H1 (cell line): Measurements from ENCODE around the gene NBEA. TPM values are rescaled to one million over a fixed set of nuclear protein-coding genes. Genes with fewer than 3 reads are reported as not detected.

Experiments used
- CTCF ChIA-PET: fragments of 300-600 bp; sonication (Branson Sonifier 250); formaldehyde crosslinking; loops from one replicate; lab custom pipeline; 2021; ENCODE audit not compliant: partially characterized antibody; lab: Charles Lee
- POLR2A ChIA-PET: fragments of 300-600 bp; sonication (Branson Sonifier 250); formaldehyde crosslinking; loops from one replicate; lab custom pipeline; 2021; ENCODE audit warnings: inconsistent platforms; ENCODE audit not compliant: partially characterized antibody; lab: Charles Lee
- DNase-seq, 2 experiments: peaks; one replicate each; pipeline versions ENCODE4 v3.0.0 to v3.0.0-alpha.2; 2010 to 2022; ENCODE audit warnings: low spot score in 2 of 2, low read depth in 1 of 2, mixed read lengths in 1 of 2
- FAIRE-seq: peaks from 2 replicates; lab custom pipeline; 2011; peaks lifted over from hg19 to GRCh38; lab: Jason Lieb, UNC
- H2AFZ ChIP-seq: 2 replicates; pipeline ENCODE4 v1.8.1; 2012; ENCODE audit warnings: low read length, inconsistent platforms
- H2AK5ac ChIP-seq: 2 replicates; pipeline ENCODE4 v1.6.1; 2013; ENCODE audit warnings: low read depth, low read length
- H2BK120ac ChIP-seq: replicated peaks from 2 replicates; pipeline ENCODE3; 2013; ENCODE audit warnings: low read depth, low read length, inconsistent platforms
- H2BK12ac ChIP-seq: 2 replicates; pipeline ENCODE4 v1.6.1; 2013; ENCODE audit warnings: low read depth, low read length
- H2BK15ac ChIP-seq: 2 replicates; pipeline ENCODE4 v1.6.1; 2013; ENCODE audit warnings: low read length
- H2BK20ac ChIP-seq: 2 replicates; pipeline ENCODE4 v1.6.1; 2013; ENCODE audit warnings: low read length
- H2BK5ac ChIP-seq: 2 replicates; pipeline ENCODE4 v1.6.1; 2013; ENCODE audit warnings: low read depth, low read length
- H3K14ac ChIP-seq: 2 replicates; pipeline ENCODE4 v1.6.1; 2013; ENCODE audit warnings: inconsistent platforms; ENCODE audit not compliant: insufficient read length
- H3K18ac ChIP-seq: 2 replicates; pipeline ENCODE4 v1.6.1; 2013; ENCODE audit warnings: low read length; ENCODE audit errors: extremely low read depth
- H3K23ac ChIP-seq: 2 replicates; pipeline ENCODE4 v1.6.1; 2013; ENCODE audit warnings: inconsistent platforms; ENCODE audit not compliant: insufficient read length
- H3K23me2 ChIP-seq: 2 replicates; pipeline ENCODE4 v1.6.1; 2013; ENCODE audit warnings: low read depth, low read length
- H3K27ac ChIP-seq: 2 replicates; pipeline ENCODE4 v1.6.1; 2011; ENCODE audit warnings: low read depth, low read length, inconsistent platforms
- H3K27me3 ChIP-seq, 4 experiments: replicated peaks in 1 of 4; 1 replicate in 1 of 4; 2 replicates in 3 of 4; pipeline versions ENCODE4 v1.6.1 to v1.8.1; 2011 to 2013; ENCODE audit warnings: low read length in 3 of 4, mild to moderate bottlenecking in 3 of 4, inconsistent platforms in 2 of 4, mixed read lengths in 2 of 4, moderate library complexity in 1 of 4; ENCODE audit not compliant: control insufficient read depth in 3 of 4, insufficient read depth in 3 of 4; ENCODE audit errors: extremely low read depth in 1 of 4
- H3K36me3 ChIP-seq, 4 experiments: 2 replicates each; pipeline versions ENCODE4 v1.6.1 to v1.8.1; 2011 to 2013; ENCODE audit warnings: mild to moderate bottlenecking in 4 of 4, low read length in 3 of 4, moderate library complexity in 2 of 4, control low read depth in 1 of 4, inconsistent platforms in 1 of 4; ENCODE audit not compliant: insufficient read depth in 4 of 4, control insufficient read depth in 2 of 4
- H3K4ac ChIP-seq: replicated peaks from 2 replicates; pipeline ENCODE3; 2013; ENCODE audit warnings: low read length, low read depth, mixed read lengths, inconsistent platforms; ENCODE audit not compliant: insufficient read length
- H3K4me1 ChIP-seq, 4 experiments: replicated peaks in 1 of 4; 1 replicate in 1 of 4; 2 replicates in 3 of 4; pipeline versions ENCODE4 v1.6.1 to v1.8.1; 2011 to 2013; ENCODE audit warnings: low read length in 3 of 4, inconsistent platforms in 2 of 4, mixed read lengths in 1 of 4; ENCODE audit not compliant: insufficient read depth in 4 of 4, control insufficient read depth in 3 of 4
- H3K4me2 ChIP-seq, 2 experiments: 2 replicates each; pipeline versions ENCODE4 v1.6.1 to v1.8.1; 2011 to 2013; ENCODE audit warnings: low read depth in 2 of 2, low read length in 2 of 2, control low read depth in 1 of 2, inconsistent platforms in 1 of 2, mild to moderate bottlenecking in 1 of 2; ENCODE audit not compliant: insufficient read depth in 1 of 2
- H3K4me3 ChIP-seq, 4 experiments: fragments of 200-600, 300-600 bp in 1 of 4; sonication (generic), shearing (Covaris generic), sonication (Bioruptor Twin) in 1 of 4; 2 replicates each; pipeline versions ENCODE4 v1.5.1 to v1.8.1; 2011 to 2016; ENCODE audit warnings: low read length in 4 of 4, low read depth in 3 of 4, control low read depth in 2 of 4, inconsistent platforms in 2 of 4, mild to moderate bottlenecking in 2 of 4, mixed read lengths in 1 of 4, moderate library complexity in 1 of 4; ENCODE audit not compliant: insufficient read depth in 2 of 4; ENCODE audit errors: extremely low read depth in 1 of 4
- H3K56ac ChIP-seq: replicated peaks from 2 replicates; pipeline ENCODE3; 2013; ENCODE audit warnings: low read depth, mild to moderate bottlenecking, mixed read lengths, low read length, inconsistent platforms; ENCODE audit not compliant: insufficient read length
- H3K79me1 ChIP-seq: 2 replicates; pipeline ENCODE4 v1.6.1; 2013; ENCODE audit warnings: low read depth, low read length, control low read depth
- H3K79me2 ChIP-seq, 2 experiments: 2 replicates each; pipeline versions ENCODE4 v1.6.1 to v1.8.1; 2012 to 2013; ENCODE audit warnings: low read length in 2 of 2, mild to moderate bottlenecking in 2 of 2, inconsistent platforms in 1 of 2; ENCODE audit not compliant: insufficient read depth in 2 of 2, control insufficient read depth in 1 of 2
- H3K9ac ChIP-seq, 4 experiments: replicated peaks in 1 of 4; 1 replicate in 1 of 4; 2 replicates in 3 of 4; pipeline versions ENCODE4 v1.6.1 to v1.8.1; 2011 to 2013; ENCODE audit warnings: low read depth in 3 of 4, low read length in 3 of 4, control low read depth in 2 of 4, mild to moderate bottlenecking in 2 of 4, moderate library complexity in 2 of 4, inconsistent platforms in 1 of 4; ENCODE audit errors: extremely low read depth in 1 of 4
- H3K9me3 ChIP-seq, 2 experiments: 2 replicates each; pipeline versions ENCODE4 v1.6.1 to v1.8.1; 2012 to 2013; ENCODE audit warnings: mild to moderate bottlenecking in 2 of 2, moderate library complexity in 2 of 2, control low read depth in 1 of 2, inconsistent platforms in 1 of 2, low read depth in 1 of 2, low read length in 1 of 2, mixed read lengths in 1 of 2; ENCODE audit not compliant: insufficient read depth in 2 of 2
- H4K20me1 ChIP-seq, 2 experiments: replicated peaks in 1 of 2; 2 replicates each; pipeline versions ENCODE3 to v1.8.1; 2011 to 2013; ENCODE audit warnings: inconsistent platforms in 2 of 2, low read length in 2 of 2, mild to moderate bottlenecking in 1 of 2; ENCODE audit not compliant: insufficient read depth in 2 of 2, control insufficient read depth in 1 of 2
- H4K5ac ChIP-seq: 2 replicates; pipeline ENCODE4 v1.6.1; 2013; ENCODE audit warnings: low read length, low read depth, mixed read lengths, inconsistent platforms; ENCODE audit not compliant: insufficient read length
- H4K8ac ChIP-seq: 2 replicates; pipeline ENCODE4 v1.8.0; 2013; ENCODE audit warnings: mild to moderate bottlenecking, moderate library complexity, low read length, inconsistent platforms; ENCODE audit not compliant: insufficient read depth; ENCODE audit errors: extremely low read depth
- H4K91ac ChIP-seq: replicated peaks from 2 replicates; pipeline ENCODE3; 2013; ENCODE audit warnings: low read length, mixed read lengths, inconsistent platforms; ENCODE audit not compliant: insufficient read length
- BCL11A ChIP-seq, 2 experiments: IDR thresholded peaks; one replicate each; pipeline ENCODE4 v1.6.1; 2011; ENCODE audit warnings: low read depth in 2 of 2, low read length in 2 of 2, mild to moderate bottlenecking in 2 of 2
- EP300 ChIP-seq, 2 experiments: IDR thresholded peaks; 1 replicate in 1 of 2; 2 replicates in 1 of 2; pipeline ENCODE4 v1.6.1; 2011 to 2012; ENCODE audit warnings: low read depth in 2 of 2, low read length in 2 of 2, mild to moderate bottlenecking in 2 of 2, borderline replicate concordance in 1 of 2, inconsistent platforms in 1 of 2, moderate library complexity in 1 of 2
- RXRA ChIP-seq: IDR thresholded peaks from 2 replicates; pipeline ENCODE4 v1.6.1; 2011; ENCODE audit warnings: low read depth, mild to moderate bottlenecking, low read length, moderate library complexity; ENCODE audit not compliant: insufficient read depth
- SAP30 ChIP-seq: fragments of 300-600 bp; sonication (generic); IDR thresholded peaks from 2 replicates; pipeline ENCODE4 v1.7.1; 2012; ENCODE audit warnings: low read length, moderate library complexity, mild to moderate bottlenecking, inconsistent platforms; ENCODE audit not compliant: insufficient read depth, insufficient replicate concordance
- SIN3A ChIP-seq, 2 experiments: IDR thresholded peaks in 1 of 2; conservative IDR thresholded peaks in 1 of 2; 2 replicates each; pipeline ENCODE4 v1.6.1; 2011 to 2012; ENCODE audit warnings: low read length in 2 of 2, improper control_type of control experiment in 1 of 2, low read depth in 1 of 2, mild to moderate bottlenecking in 1 of 2
- SP1 ChIP-seq: IDR thresholded peaks from 2 replicates; pipeline ENCODE4 v1.6.1; 2011; ENCODE audit warnings: low read depth, low read length
- SP2 ChIP-seq: IDR thresholded peaks from 2 replicates; pipeline ENCODE4 v1.6.1; 2012; ENCODE audit warnings: mild to moderate bottlenecking, low read length, inconsistent platforms
- SP4 ChIP-seq: IDR thresholded peaks from 2 replicates; pipeline ENCODE4 v1.6.1; 2012; ENCODE audit warnings: low read length, inconsistent platforms
- SRF ChIP-seq: IDR thresholded peaks from 2 replicates; pipeline ENCODE4 v1.6.1; 2011; ENCODE audit warnings: mild to moderate bottlenecking, low read depth, low read length, moderate library complexity
- TAF1 ChIP-seq: IDR thresholded peaks from 2 replicates; pipeline ENCODE4 v1.6.1; 2011; ENCODE audit warnings: mild to moderate bottlenecking, low read depth, low read length
- TAF7 ChIP-seq: optimal IDR thresholded peaks from 2 replicates; pipeline ENCODE3; 2011; ENCODE audit warnings: low read depth, mild to moderate bottlenecking, inconsistent platforms, low read length, moderate library complexity, borderline replicate concordance
- WGBS, 2 experiments: shearing (Covaris generic) in 1 of 2; methylation state at CpG; one replicate each; pipeline versions ENCODE4 v1.1.6 to v1.1.7; 2013 to 2015; ENCODE audit warnings: low lambda C conversion rate in 2 of 2, mixed read lengths in 2 of 2, inconsistent platforms in 1 of 2, low coverage in 1 of 2, missing lambda C conversion rate in 1 of 2; ENCODE audit not compliant: insufficient replicate concordance in 2 of 2, insufficient coverage in 1 of 2, insufficient read length in 1 of 2; ENCODE audit errors: extremely low coverage in 1 of 2, missing lambda C conversion rate in 1 of 2; 5-methylcytosine and 5-hydroxymethylcytosine counted together
- polyA plus RNA-seq, 7 experiments: library from polyadenylated mRNA; depleted of rRNA in 3 of 7; stranded (reverse) in 5 of 7; unstranded in 2 of 7; fragments of >200 nt in 5 of 7; fragments of 200-250 nt in 2 of 7; gene quantifications; 1 replicate in 5 of 7; 2 replicates in 1 of 7; 4 replicates in 1 of 7; pipeline versions ENCODE4 v1.2.1 to v1.2.3, GENCODE V29; 2011 to 2013; ENCODE audit warnings: missing spikeins in 2 of 7, mixed read lengths in 2 of 7
- total RNA-seq: library from RNA; stranded (reverse); fragmentation: NEBNext Ultra II Directional; extraction: Animal tissue kit (Norgen Biotek cat#: 25700); gene quantifications from 2 replicates; pipeline ENCODE4 v1.2.1, GENCODE V29; 2021
- TF ChIP-seq, protein P1 (sequence below): IDR thresholded peaks from 2 replicates; pipeline ENCODE4 v1.6.1; 2012; ENCODE audit warnings: low read length, inconsistent platforms
- TF ChIP-seq, protein P2 (sequence below): IDR thresholded peaks from 2 replicates; pipeline ENCODE4 v1.6.1; 2012; ENCODE audit warnings: inconsistent platforms

Gene NBEA
- total and polyA plus RNA-seq, 2 of the 8 experiments (the other 6 are each of a cell fraction or from before 2014, with no cell fraction given), result 14.2 to 21.5 TPM

GRCh38 chr13:34926508-34926907, 15.6 kb upstream of the NBEA start:
- H3K79me2 ChIP-seq, result no peaks in the 10 kb centered on the region
- no peak overlapping the region for H4K91ac ChIP-seq
- WGBS, 2 experiments, result 93% methylated on average over 1 of the region's 1 CpG; no CpG with 5 or more reads in 1 of the 2 experiments
- H3K36me3 ChIP-seq, result no peaks in the 10 kb centered on the region
- H3K56ac ChIP-seq, result no peak overlapping the region
- no peak overlapping the region for H3K4me3 ChIP-seq
- H3K4ac ChIP-seq, result no peak overlapping the region
- no peak overlapping the region for H3K14ac ChIP-seq
- H3K9ac ChIP-seq, result no peak overlapping the region
- DNase-seq (no peak), FAIRE-seq (no peak)
- no peak overlapping the region for H2BK15ac ChIP-seq
- no peaks in the 10 kb centered on the region for H3K9me3 ChIP-seq
- CTCF ChIA-PET, result no interaction called here
- no peak overlapping the region for H2AK5ac ChIP-seq
- no peak overlapping the region for H4K5ac ChIP-seq
- H2BK20ac ChIP-seq, result no peak overlapping the region
- H3K4me1 ChIP-seq, result no peaks in the 10 kb centered on the region
- no peak overlapping the region for H3K18ac ChIP-seq
- H3K4me2 ChIP-seq, result no peak overlapping the region
- H3K79me1 ChIP-seq, result no peaks in the 10 kb centered on the region
- H2BK12ac ChIP-seq, result no peak overlapping the region
- no peaks in the 10 kb centered on the region for H4K20me1 ChIP-seq
- no peaks in the 10 kb centered on the region for H3K23me2 ChIP-seq
- no peak overlapping the region for H2BK120ac ChIP-seq
- no peak overlapping the region for H2BK5ac ChIP-seq
- H3K23ac ChIP-seq, result no peak overlapping the region
- H3K27ac ChIP-seq, result no peak overlapping the region
- POLR2A ChIA-PET, result no interaction called here
- H2AFZ ChIP-seq, result no peak overlapping the region
- no peaks in the 10 kb centered on the region for H3K27me3 ChIP-seq
- H4K8ac ChIP-seq, result no peak overlapping the region
- no peak for TF ChIP-seq BCL11A (IDR thresholded peaks at IDR 0.05; ENCODE audit: low read depth in 2 of 2, low read length in 2 of 2)
- TF ChIP-seq, protein P1, sequence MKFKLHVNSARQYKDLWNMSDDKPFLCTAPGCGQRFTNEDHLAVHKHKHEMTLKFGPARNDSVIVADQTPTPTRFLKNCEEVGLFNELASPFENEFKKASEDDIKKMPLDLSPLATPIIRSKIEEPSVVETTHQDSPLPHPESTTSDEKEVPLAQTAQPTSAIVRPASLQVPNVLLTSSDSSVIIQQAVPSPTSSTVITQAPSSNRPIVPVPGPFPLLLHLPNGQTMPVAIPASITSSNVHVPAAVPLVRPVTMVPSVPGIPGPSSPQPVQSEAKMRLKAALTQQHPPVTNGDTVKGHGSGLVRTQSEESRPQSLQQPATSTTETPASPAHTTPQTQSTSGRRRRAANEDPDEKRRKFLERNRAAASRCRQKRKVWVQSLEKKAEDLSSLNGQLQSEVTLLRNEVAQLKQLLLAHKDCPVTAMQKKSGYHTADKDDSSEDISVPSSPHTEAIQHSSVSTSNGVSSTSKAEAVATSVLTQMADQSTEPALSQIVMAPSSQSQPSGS, result no peak
- TF ChIP-seq TAF7, result no peak
- no peak for TF ChIP-seq RXRA
- no peak for TF ChIP-seq EP300 (IDR thresholded peaks at IDR 0.05; ENCODE audit: borderline replicate concordance in 1 of 2, low read depth in 2 of 2, low read length in 2 of 2)
- TF ChIP-seq SIN3A (conservative IDR thresholded peaks at IDR 0.05 in 1 of 2, IDR thresholded peaks at IDR 0.05 in 1 of 2; ENCODE audit: low read depth in 1 of 2, low read length in 2 of 2), result no peak
- TF ChIP-seq SAP30, result no peak
- TF ChIP-seq SRF, result no peak
- TF ChIP-seq SP4, result no peak
- TF ChIP-seq SP2, result no peak
- no peak for TF ChIP-seq TAF1
- TF ChIP-seq SP1, result no peak
- TF ChIP-seq, protein P2, sequence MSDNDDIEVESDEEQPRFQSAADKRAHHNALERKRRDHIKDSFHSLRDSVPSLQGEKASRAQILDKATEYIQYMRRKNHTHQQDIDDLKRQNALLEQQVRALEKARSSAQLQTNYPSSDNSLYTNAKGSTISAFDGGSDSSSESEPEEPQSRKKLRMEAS, result no peak
